A673 (cell line): ENCODE data around the gene TRERF1.

ENCODE experiments used
- EZH2 ChIP-seq: fragments of 200-600 bp; sonication (generic); IDR thresholded peaks from 2 replicates; pipeline ENCODE4 v1.6.1; 2017; ENCODE audit warnings: borderline replicate concordance, low read depth, mild to moderate bottlenecking, mixed read lengths, antibody characterized with exemption, low read length; ENCODE audit not compliant: poor library complexity, severe bottlenecking
- TF ChIP-seq, protein P1 (sequence below): fragments of 300-800, 200-600 bp; sonication (generic); conservative IDR thresholded peaks from 2 replicates; pipeline ENCODE4 v1.5.1; 2017; ENCODE audit warnings: low read depth, mild to moderate bottlenecking, antibody characterized with exemption, low read length, moderate library complexity, mixed read lengths

DNA sequence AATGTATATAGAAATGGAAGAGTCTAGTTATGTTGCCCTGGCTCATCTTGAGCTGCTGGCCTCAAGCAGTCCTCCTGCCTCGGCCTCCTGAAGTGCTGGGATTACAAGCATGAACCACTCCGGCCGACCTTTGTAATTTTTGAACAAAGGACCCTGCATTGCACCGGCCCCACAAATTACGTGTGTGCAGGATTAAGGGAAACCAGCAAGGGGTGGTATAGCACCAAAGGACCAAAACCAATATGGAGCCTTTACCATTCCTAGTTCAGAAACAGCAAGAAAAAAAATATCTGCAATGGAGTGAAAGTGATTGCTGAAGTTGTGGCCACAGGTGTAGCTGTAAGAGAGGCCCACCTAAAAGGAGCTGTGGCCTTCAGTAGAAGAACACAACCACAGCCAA is 8.2 kb upstream of the TRERF1 start:
- TF ChIP-seq, protein P1, sequence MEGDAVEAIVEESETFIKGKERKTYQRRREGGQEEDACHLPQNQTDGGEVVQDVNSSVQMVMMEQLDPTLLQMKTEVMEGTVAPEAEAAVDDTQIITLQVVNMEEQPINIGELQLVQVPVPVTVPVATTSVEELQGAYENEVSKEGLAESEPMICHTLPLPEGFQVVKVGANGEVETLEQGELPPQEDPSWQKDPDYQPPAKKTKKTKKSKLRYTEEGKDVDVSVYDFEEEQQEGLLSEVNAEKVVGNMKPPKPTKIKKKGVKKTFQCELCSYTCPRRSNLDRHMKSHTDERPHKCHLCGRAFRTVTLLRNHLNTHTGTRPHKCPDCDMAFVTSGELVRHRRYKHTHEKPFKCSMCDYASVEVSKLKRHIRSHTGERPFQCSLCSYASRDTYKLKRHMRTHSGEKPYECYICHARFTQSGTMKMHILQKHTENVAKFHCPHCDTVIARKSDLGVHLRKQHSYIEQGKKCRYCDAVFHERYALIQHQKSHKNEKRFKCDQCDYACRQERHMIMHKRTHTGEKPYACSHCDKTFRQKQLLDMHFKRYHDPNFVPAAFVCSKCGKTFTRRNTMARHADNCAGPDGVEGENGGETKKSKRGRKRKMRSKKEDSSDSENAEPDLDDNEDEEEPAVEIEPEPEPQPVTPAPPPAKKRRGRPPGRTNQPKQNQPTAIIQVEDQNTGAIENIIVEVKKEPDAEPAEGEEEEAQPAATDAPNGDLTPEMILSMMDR: no peak
- TF ChIP-seq EZH2: no peak
